H1 (cell line): ENCODE measurements around the gene PEPD. TPM values are rescaled to one million over a fixed set of nuclear protein-coding genes. Genes with fewer than 3 reads are reported as not detected.

ENCODE experiments used
- CTCF ChIA-PET: fragments of 300-600 bp; sonication (Branson Sonifier 250); formaldehyde crosslinking; loops from one replicate; lab custom pipeline; 2021; ENCODE audit not compliant: partially characterized antibody; lab: Charles Lee
- POLR2A ChIA-PET: fragments of 300-600 bp; sonication (Branson Sonifier 250); formaldehyde crosslinking; loops from one replicate; lab custom pipeline; 2021; ENCODE audit warnings: inconsistent platforms; ENCODE audit not compliant: partially characterized antibody; lab: Charles Lee
- DNase-seq, 2 experiments: peaks; one replicate each; pipeline versions ENCODE4 v3.0.0 to v3.0.0-alpha.2; 2010 to 2022; ENCODE audit warnings: low spot score in 2 of 2, low read depth in 1 of 2, mixed read lengths in 1 of 2
- FAIRE-seq: peaks from 2 replicates; lab custom pipeline; 2011; peaks lifted over from hg19 to GRCh38; lab: Jason Lieb, UNC
- H2AFZ ChIP-seq: 2 replicates; pipeline ENCODE4 v1.8.1; 2012; ENCODE audit warnings: low read length, inconsistent platforms
- H2AK5ac ChIP-seq: 2 replicates; pipeline ENCODE4 v1.6.1; 2013; ENCODE audit warnings: low read depth, low read length
- H2BK120ac ChIP-seq: replicated peaks from 2 replicates; pipeline ENCODE3; 2013; ENCODE audit warnings: low read depth, low read length, inconsistent platforms
- H2BK12ac ChIP-seq: 2 replicates; pipeline ENCODE4 v1.6.1; 2013; ENCODE audit warnings: low read depth, low read length
- H2BK15ac ChIP-seq: 2 replicates; pipeline ENCODE4 v1.6.1; 2013; ENCODE audit warnings: low read length
- H2BK20ac ChIP-seq: 2 replicates; pipeline ENCODE4 v1.6.1; 2013; ENCODE audit warnings: low read length
- H2BK5ac ChIP-seq: 2 replicates; pipeline ENCODE4 v1.6.1; 2013; ENCODE audit warnings: low read depth, low read length
- H3K14ac ChIP-seq: 2 replicates; pipeline ENCODE4 v1.6.1; 2013; ENCODE audit warnings: inconsistent platforms; ENCODE audit not compliant: insufficient read length
- H3K18ac ChIP-seq: 2 replicates; pipeline ENCODE4 v1.6.1; 2013; ENCODE audit warnings: low read length; ENCODE audit errors: extremely low read depth
- H3K23ac ChIP-seq: 2 replicates; pipeline ENCODE4 v1.6.1; 2013; ENCODE audit warnings: inconsistent platforms; ENCODE audit not compliant: insufficient read length
- H3K23me2 ChIP-seq: 2 replicates; pipeline ENCODE4 v1.6.1; 2013; ENCODE audit warnings: low read depth, low read length
- H3K27ac ChIP-seq: 2 replicates; pipeline ENCODE4 v1.6.1; 2011; ENCODE audit warnings: low read depth, low read length, inconsistent platforms
- H3K27me3 ChIP-seq, 4 experiments: replicated peaks in 1 of 4; 1 replicate in 1 of 4; 2 replicates in 3 of 4; pipeline versions ENCODE4 v1.6.1 to v1.8.1; 2011 to 2013; ENCODE audit warnings: low read length in 3 of 4, mild to moderate bottlenecking in 3 of 4, inconsistent platforms in 2 of 4, mixed read lengths in 2 of 4, moderate library complexity in 1 of 4; ENCODE audit not compliant: control insufficient read depth in 3 of 4, insufficient read depth in 3 of 4; ENCODE audit errors: extremely low read depth in 1 of 4
- H3K36me3 ChIP-seq, 4 experiments: 2 replicates each; pipeline versions ENCODE4 v1.6.1 to v1.8.1; 2011 to 2013; ENCODE audit warnings: mild to moderate bottlenecking in 4 of 4, low read length in 3 of 4, moderate library complexity in 2 of 4, control low read depth in 1 of 4, inconsistent platforms in 1 of 4; ENCODE audit not compliant: insufficient read depth in 4 of 4, control insufficient read depth in 2 of 4
- H3K4ac ChIP-seq: replicated peaks from 2 replicates; pipeline ENCODE3; 2013; ENCODE audit warnings: low read length, low read depth, mixed read lengths, inconsistent platforms; ENCODE audit not compliant: insufficient read length
- H3K4me1 ChIP-seq, 4 experiments: replicated peaks in 1 of 4; 1 replicate in 1 of 4; 2 replicates in 3 of 4; pipeline versions ENCODE4 v1.6.1 to v1.8.1; 2011 to 2013; ENCODE audit warnings: low read length in 3 of 4, inconsistent platforms in 2 of 4, mixed read lengths in 1 of 4; ENCODE audit not compliant: insufficient read depth in 4 of 4, control insufficient read depth in 3 of 4
- H3K4me2 ChIP-seq, 2 experiments: 2 replicates each; pipeline versions ENCODE4 v1.6.1 to v1.8.1; 2011 to 2013; ENCODE audit warnings: low read depth in 2 of 2, low read length in 2 of 2, control low read depth in 1 of 2, inconsistent platforms in 1 of 2, mild to moderate bottlenecking in 1 of 2; ENCODE audit not compliant: insufficient read depth in 1 of 2
- H3K4me3 ChIP-seq, 4 experiments: fragments of 200-600, 300-600 bp in 1 of 4; sonication (generic), shearing (Covaris generic), sonication (Bioruptor Twin) in 1 of 4; 2 replicates each; pipeline versions ENCODE4 v1.5.1 to v1.8.1; 2011 to 2016; ENCODE audit warnings: low read length in 4 of 4, low read depth in 3 of 4, control low read depth in 2 of 4, inconsistent platforms in 2 of 4, mild to moderate bottlenecking in 2 of 4, mixed read lengths in 1 of 4, moderate library complexity in 1 of 4; ENCODE audit not compliant: insufficient read depth in 2 of 4; ENCODE audit errors: extremely low read depth in 1 of 4
- H3K56ac ChIP-seq: replicated peaks from 2 replicates; pipeline ENCODE3; 2013; ENCODE audit warnings: low read depth, mild to moderate bottlenecking, mixed read lengths, low read length, inconsistent platforms; ENCODE audit not compliant: insufficient read length
- H3K79me1 ChIP-seq: 2 replicates; pipeline ENCODE4 v1.6.1; 2013; ENCODE audit warnings: low read depth, low read length, control low read depth
- H3K79me2 ChIP-seq, 2 experiments: 2 replicates each; pipeline versions ENCODE4 v1.6.1 to v1.8.1; 2012 to 2013; ENCODE audit warnings: low read length in 2 of 2, mild to moderate bottlenecking in 2 of 2, inconsistent platforms in 1 of 2; ENCODE audit not compliant: insufficient read depth in 2 of 2, control insufficient read depth in 1 of 2
- H3K9ac ChIP-seq, 4 experiments: replicated peaks in 1 of 4; 1 replicate in 1 of 4; 2 replicates in 3 of 4; pipeline versions ENCODE4 v1.6.1 to v1.8.1; 2011 to 2013; ENCODE audit warnings: low read depth in 3 of 4, low read length in 3 of 4, control low read depth in 2 of 4, mild to moderate bottlenecking in 2 of 4, moderate library complexity in 2 of 4, inconsistent platforms in 1 of 4; ENCODE audit errors: extremely low read depth in 1 of 4
- H3K9me3 ChIP-seq, 2 experiments: 2 replicates each; pipeline versions ENCODE4 v1.6.1 to v1.8.1; 2012 to 2013; ENCODE audit warnings: mild to moderate bottlenecking in 2 of 2, moderate library complexity in 2 of 2, control low read depth in 1 of 2, inconsistent platforms in 1 of 2, low read depth in 1 of 2, low read length in 1 of 2, mixed read lengths in 1 of 2; ENCODE audit not compliant: insufficient read depth in 2 of 2
- H4K20me1 ChIP-seq, 2 experiments: replicated peaks in 1 of 2; 2 replicates each; pipeline versions ENCODE3 to v1.8.1; 2011 to 2013; ENCODE audit warnings: inconsistent platforms in 2 of 2, low read length in 2 of 2, mild to moderate bottlenecking in 1 of 2; ENCODE audit not compliant: insufficient read depth in 2 of 2, control insufficient read depth in 1 of 2
- H4K5ac ChIP-seq: 2 replicates; pipeline ENCODE4 v1.6.1; 2013; ENCODE audit warnings: low read length, low read depth, mixed read lengths, inconsistent platforms; ENCODE audit not compliant: insufficient read length
- H4K8ac ChIP-seq: 2 replicates; pipeline ENCODE4 v1.8.0; 2013; ENCODE audit warnings: mild to moderate bottlenecking, moderate library complexity, low read length, inconsistent platforms; ENCODE audit not compliant: insufficient read depth; ENCODE audit errors: extremely low read depth
- H4K91ac ChIP-seq: replicated peaks from 2 replicates; pipeline ENCODE3; 2013; ENCODE audit warnings: low read length, mixed read lengths, inconsistent platforms; ENCODE audit not compliant: insufficient read length
- ATF2 ChIP-seq: IDR thresholded peaks from 2 replicates; pipeline ENCODE4 v1.6.1; 2012; ENCODE audit warnings: low read length, inconsistent platforms
- GTF2F1 ChIP-seq: IDR thresholded peaks from 2 replicates; pipeline ENCODE4 v1.6.1; 2012; ENCODE audit warnings: low read depth, low read length, improper control_type of control experiment, borderline replicate concordance
- JUND ChIP-seq: IDR thresholded peaks from 2 replicates; pipeline ENCODE4 v1.6.1; 2011; ENCODE audit warnings: mild to moderate bottlenecking, improper control_type of control experiment, low read length
- SIN3A ChIP-seq, 2 experiments: IDR thresholded peaks in 1 of 2; conservative IDR thresholded peaks in 1 of 2; 2 replicates each; pipeline ENCODE4 v1.6.1; 2011 to 2012; ENCODE audit warnings: low read length in 2 of 2, improper control_type of control experiment in 1 of 2, low read depth in 1 of 2, mild to moderate bottlenecking in 1 of 2
- SP2 ChIP-seq: IDR thresholded peaks from 2 replicates; pipeline ENCODE4 v1.6.1; 2012; ENCODE audit warnings: mild to moderate bottlenecking, low read length, inconsistent platforms
- TAF7 ChIP-seq: optimal IDR thresholded peaks from 2 replicates; pipeline ENCODE3; 2011; ENCODE audit warnings: low read depth, mild to moderate bottlenecking, inconsistent platforms, low read length, moderate library complexity, borderline replicate concordance
- TBP ChIP-seq: IDR thresholded peaks from 2 replicates; pipeline ENCODE4 v1.6.1; 2011; ENCODE audit warnings: low read depth, low read length, improper control_type of control experiment
- YY1 ChIP-seq: IDR thresholded peaks from 2 replicates; pipeline ENCODE4 v1.6.1; 2011; ENCODE audit warnings: low read depth, mild to moderate bottlenecking, low read length
- WGBS, 2 experiments: shearing (Covaris generic) in 1 of 2; methylation state at CpG; one replicate each; pipeline versions ENCODE4 v1.1.6 to v1.1.7; 2013 to 2015; ENCODE audit warnings: low lambda C conversion rate in 2 of 2, mixed read lengths in 2 of 2, inconsistent platforms in 1 of 2, low coverage in 1 of 2, missing lambda C conversion rate in 1 of 2; ENCODE audit not compliant: insufficient replicate concordance in 2 of 2, insufficient coverage in 1 of 2, insufficient read length in 1 of 2; ENCODE audit errors: extremely low coverage in 1 of 2, missing lambda C conversion rate in 1 of 2; 5-methylcytosine and 5-hydroxymethylcytosine counted together
- polyA plus RNA-seq, 7 experiments: library from polyadenylated mRNA; depleted of rRNA in 3 of 7; stranded (reverse) in 5 of 7; unstranded in 2 of 7; fragments of >200 nt in 5 of 7; fragments of 200-250 nt in 2 of 7; gene quantifications; 1 replicate in 5 of 7; 2 replicates in 1 of 7; 4 replicates in 1 of 7; pipeline versions ENCODE4 v1.2.1 to v1.2.3, GENCODE V29; 2011 to 2013; ENCODE audit warnings: missing spikeins in 2 of 7, mixed read lengths in 2 of 7
- total RNA-seq: library from RNA; stranded (reverse); fragmentation: NEBNext Ultra II Directional; extraction: Animal tissue kit (Norgen Biotek cat#: 25700); gene quantifications from 2 replicates; pipeline ENCODE4 v1.2.1, GENCODE V29; 2021

Gene PEPD
- total and polyA plus RNA-seq, 2 of the 8 experiments (the other 6 are each of a cell fraction or from before 2014, with no cell fraction given) = 84.1 to 178 TPM

- Histone ChIP-seq H3K23me2 (no peaks in the 10 kb centered on the region; the same call in 1 of the 2 replicates), H3K9me3 (no peaks in the 10 kb centered on the region), H3K9ac (no peak overlapping the region), H3K4ac (no peak overlapping the region), H3K18ac (no peak overlapping the region), H3K79me2 (no peaks in the 10 kb centered on the region)
- no peak for DNase-seq
- POLR2A ChIA-PET = no interaction called here
- TF ChIP-seq SIN3A (conservative IDR thresholded peaks at IDR 0.05 in 1 of 2, IDR thresholded peaks at IDR 0.05 in 1 of 2; ENCODE audit: low read depth in 1 of 2, low read length in 2 of 2) (no peak), JUND (no peak), GTF2F1 (no peak), ATF2 (no peak), SP2 (no peak), YY1 (no peak), TBP (no peak), TAF7 (no peak)
- TF ChIP-seq, all 59 proteins: peak for 0
- Histone ChIP-seq H3K27me3 (0 out of 7 replicates have a peak, but pooled peaks cover 0 to 3% (median 0%) of the 10 kb centered on the region in 4 experiments), H2BK20ac (no peak overlapping the region), H3K36me3 (no peaks in the 10 kb centered on the region), H2BK5ac (no peak overlapping the region), H4K8ac (no peak overlapping the region), H2BK15ac (no peak overlapping the region), H4K20me1 (no peaks in the 10 kb centered on the region), H4K5ac (no peak overlapping the region), H3K4me2 (no peak overlapping the region), H4K91ac (no peak overlapping the region), H3K27ac (no peak overlapping the region), H2AFZ (no peak overlapping the region), H3K14ac (no peak overlapping the region), H2AK5ac (no peak overlapping the region), H2BK12ac (no peak overlapping the region), H3K79me1 (no peaks in the 10 kb centered on the region), H3K4me3 (no peak overlapping the region), H3K23ac (no peak overlapping the region), H2BK120ac (no peak overlapping the region), H3K4me1 (no peaks in the 10 kb centered on the region; a peak in 1 of 7 replicates), H3K56ac (no peak overlapping the region)
- 92% methylated on average over 6 of the region's 6 CpGs; no CpG with 5 or more reads in 1 of the 2 experiments for WGBS, 2 experiments
- no peak for FAIRE-seq
- CTCF ChIA-PET = no interaction called here
These were observed 176.4 kb downstream of the PEPD start for GRCh38 chr19:33345163-33345562.
